Left colon (tissue), 2 donors: ENCODE data around the gene ICAM4. TPM values are rescaled to one million over a fixed set of nuclear protein-coding genes. Genes with fewer than 3 reads are reported as not detected.
A peak's percentile ranks its signal among the peaks of the same experiment; 100 is the strongest.

Experiments used
- ATAC-seq: fragments of 200-7000 bp; cut with Tn5 transposase; one replicate; pipeline ENCODE4 v1.9.1; 2020; ENCODE audit warnings: mild to moderate bottlenecking, moderate library complexity
- DNase-seq, 2 donors: peaks; one replicate each; pipeline ENCODE4 v3.0.0-alpha.2; 2020
- intact Hi-C, 2 donors: fragments of 100-400 bp; cut with DNase I in 1 of 2; cut with micrococcal nuclease in 1 of 2; formaldehyde crosslinking; loops; one replicate each; pipeline versions ENCODE4 v1.11.2 to v1.14.0; 2022; cut with DNase I, micrococcal nuclease
- total RNA-seq, 2 donors: library from RNA; stranded (reverse); fragmentation: NEBNext Ultra II Directional; extraction: Animal tissue kit (Norgen Biotek cat#: 25700); gene quantifications; one replicate each; pipeline ENCODE4 v1.2.1, GENCODE V29; 2021
- donor health status: DM: no; HTN: no; CAD: no.
- donor health status: DM: yes; HTN: yes; CAD: no.

The ICAM4 gene
- total RNA-seq, 2 donors from 2014 or later: 0.53 TPM; not detected in 1

DNA sequence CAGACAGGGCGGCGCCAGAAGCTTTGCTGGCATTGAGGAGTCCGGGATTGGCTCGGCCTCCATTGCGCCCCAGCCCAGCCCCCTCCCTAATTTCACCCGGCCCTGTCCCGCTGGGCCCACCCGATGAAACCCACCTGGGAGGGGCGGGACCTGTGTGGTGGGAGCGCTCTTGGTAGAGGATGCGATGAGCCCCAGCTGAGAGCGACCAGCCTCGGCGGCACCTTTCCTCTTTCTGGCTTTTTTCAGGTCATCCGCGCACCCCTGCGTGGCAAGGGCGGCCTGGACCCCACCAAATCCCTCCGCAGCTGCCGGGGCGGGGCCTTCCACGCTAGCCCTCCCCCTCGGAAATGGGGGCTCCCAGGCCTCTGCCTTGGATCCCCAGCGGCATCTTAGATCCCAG, 22.7 kb downstream of the ICAM4 start, which contains the start of gene ZGLP1:
Gene ZGLP1 (minus strand): TSS at position 393 of the 400 bp plus-strand sequence.
- ATAC-seq (no peak), DNase-seq (no peak)
- intact Hi-C loops: no loop called here

- DNase-seq: peak; percentile 86 to 94
- intact Hi-C loops: no loop called here
- peak; percentile 91 for ATAC-seq
These were observed 28.8 kb downstream of the ICAM4 start, which contains the start of gene FDX2 for GRCh38 chr19:10315335-10316214. TSS of gene FDX2 (minus strand) at chr19:10316015. CDS start at chr19:10315996, 19 bp downstream.

DNA sequence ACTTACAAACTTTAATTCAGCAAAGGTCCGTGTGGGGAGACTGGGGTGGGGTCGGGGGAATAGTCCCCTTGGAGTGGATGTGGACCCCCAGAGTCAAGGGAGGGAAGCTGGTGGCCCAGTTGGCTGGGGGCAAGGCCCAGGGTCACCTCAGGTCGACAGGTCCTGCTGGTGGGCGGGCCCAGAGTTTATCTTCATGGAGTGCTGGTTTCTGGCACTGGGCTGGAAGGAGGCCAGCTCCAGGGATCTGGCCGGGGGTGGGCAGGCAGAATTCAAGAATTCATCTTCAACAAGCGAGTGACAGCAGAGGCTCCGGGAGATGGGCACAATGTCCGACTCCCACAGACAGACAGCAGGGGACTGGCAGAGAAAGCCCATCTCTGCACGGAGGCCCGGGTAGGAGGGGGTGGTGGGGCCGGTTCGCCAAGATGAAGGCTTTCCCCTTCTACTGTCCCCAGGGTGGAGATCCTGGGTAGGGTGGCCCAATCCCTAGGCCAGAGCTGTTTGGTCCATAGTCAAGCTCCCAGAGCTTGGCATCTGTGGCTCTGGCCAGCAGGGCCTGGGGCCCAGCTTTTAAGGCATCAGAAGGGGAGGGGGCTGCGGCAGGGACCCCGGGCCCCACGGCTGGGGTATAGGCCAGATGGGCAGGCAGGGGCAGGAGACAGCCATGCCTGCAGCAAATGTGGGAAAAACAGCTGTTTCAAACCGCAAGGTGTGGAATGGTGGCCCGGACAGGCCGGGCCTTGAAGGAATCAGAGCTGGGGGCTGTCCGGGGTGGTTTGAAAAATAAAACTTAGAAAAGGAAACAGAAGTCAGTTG, 29.7 kb downstream of the ICAM4 start:
- ATAC-seq: peak; percentile 12
- intact Hi-C loops: no loop called here
- DNase-seq: no peak

- intact Hi-C loops: no loop called here
- DNase-seq (no peak), ATAC-seq (no peak)
These were observed 30.5 kb downstream of the ICAM4 start for GRCh38 chr19:10317045-10317856.

- intact Hi-C loops: no loop called here
These were observed 31.2 kb downstream of the ICAM4 start for GRCh38 chr19:10317857-10318462.

GRCh38 chr19:10318807-10319682, 32.3 kb downstream of the ICAM4 start:
- ATAC-seq: no peak
- intact Hi-C loops: no loop called here
- no peak for DNase-seq

More at GRCh38 chr19:10317857-10318462, 31.2 kb downstream of the ICAM4 start:
- no peak for ATAC-seq
- no peak for DNase-seq

- DNase-seq: no peak
- no peak for ATAC-seq
- intact Hi-C loops: no loop called here
These were observed 34.1 kb downstream of the ICAM4 start for GRCh38 chr19:10320602-10321416.

- intact Hi-C loops: no loop called here
- DNase-seq: peak; percentile 87 to 90
- peak; percentile 89 for ATAC-seq
These were observed 34.7 kb downstream of the ICAM4 start for GRCh38 chr19:10321417-10321797.

GRCh38 chr19:10321874-10322835, 35.4 kb downstream of the ICAM4 start:
- intact Hi-C loops: no loop called here
- peak; percentile 88 for ATAC-seq
- peak; percentile 89 to 90 for DNase-seq

DNA sequence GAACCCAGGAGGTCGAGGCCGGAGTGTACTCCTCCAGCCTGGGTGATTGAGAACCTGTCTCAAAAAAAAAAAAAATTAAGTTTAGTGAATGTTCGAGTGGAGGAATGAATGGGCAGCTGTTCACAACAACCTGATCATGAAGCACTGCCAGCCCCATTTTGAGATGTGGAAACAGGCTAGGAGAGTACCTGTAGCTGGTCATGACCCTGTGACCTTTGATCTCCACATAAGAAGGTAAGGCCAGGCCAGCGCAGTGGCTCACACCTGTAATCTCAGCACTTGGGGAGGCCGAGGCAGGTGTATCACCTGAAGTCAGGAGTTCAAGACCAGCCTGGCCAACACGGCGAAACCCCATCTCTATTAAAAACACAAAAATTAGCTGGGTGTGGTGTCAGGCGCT, 39.0 kb downstream of the ICAM4 start:
- intact Hi-C loops: no loop called here
- no peak for DNase-seq
- ATAC-seq: no peak

DNA sequence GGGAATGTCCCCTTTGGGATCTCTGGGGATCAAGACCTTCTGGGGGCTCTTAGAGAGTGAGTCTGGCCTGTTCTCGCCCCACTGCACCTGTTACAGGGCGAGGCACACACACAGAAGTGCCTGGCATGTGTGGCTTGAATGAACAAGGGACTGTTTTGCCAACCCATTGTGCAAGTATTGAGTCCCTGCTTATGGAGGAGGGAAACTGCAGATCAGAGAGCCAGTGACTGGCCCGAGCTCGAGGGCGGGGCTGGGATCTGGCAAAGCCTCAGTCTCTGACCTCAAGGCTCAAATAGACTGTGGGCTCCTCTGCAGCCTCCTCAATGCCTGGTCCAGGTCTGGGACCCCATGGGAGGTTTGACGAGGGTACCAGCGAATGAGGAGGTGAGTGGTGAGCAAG, 41.0 kb downstream of the ICAM4 start:
- DNase-seq: no peak
- intact Hi-C loops: no loop called here
- no peak for ATAC-seq

DNA sequence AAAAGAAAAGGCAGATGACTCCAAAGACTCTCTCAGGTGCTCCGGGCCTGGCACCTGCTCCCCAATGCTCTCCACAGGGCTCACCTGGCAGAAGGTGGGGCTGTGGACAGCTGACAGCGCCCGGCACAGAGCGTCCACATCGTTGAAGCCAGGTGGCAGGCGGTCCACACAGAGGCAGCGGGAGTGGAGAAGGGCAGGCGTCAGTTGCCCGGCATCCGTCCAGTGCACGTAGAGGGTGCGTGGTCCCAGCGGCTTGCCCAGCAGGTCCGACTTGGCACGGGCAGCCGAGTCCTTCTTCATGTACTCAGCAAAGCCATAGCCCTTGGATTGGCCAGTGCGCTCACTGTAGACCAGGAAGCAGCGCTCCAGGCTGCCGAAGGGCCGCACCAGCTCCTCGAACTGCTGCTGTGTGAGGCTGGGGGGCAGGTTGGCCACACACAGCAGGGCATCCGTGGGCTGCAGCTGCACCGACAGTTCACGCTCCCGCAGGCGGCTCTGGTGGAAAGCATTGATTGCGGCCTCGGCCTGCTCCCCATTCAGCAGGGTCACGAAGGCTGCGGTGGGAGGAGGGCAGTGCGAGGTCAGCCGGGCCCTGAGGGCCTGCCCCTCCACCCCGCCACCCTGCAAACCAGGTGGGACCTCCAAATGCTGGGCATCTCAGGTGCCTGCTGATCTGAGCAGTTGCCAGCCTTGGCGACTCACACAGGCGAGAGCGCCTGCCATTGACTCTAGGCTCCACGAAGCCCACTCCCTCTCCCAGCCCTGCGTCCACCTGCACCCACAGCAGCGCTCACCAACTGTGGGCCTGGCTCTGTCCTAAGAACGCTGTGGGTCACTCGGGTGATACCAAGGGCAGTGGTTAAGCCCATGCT, 42.0 kb downstream of the ICAM4 start:
- ATAC-seq (no peak), DNase-seq (no peak)
- intact Hi-C loops: no loop called here

- DNase-seq (no peak), ATAC-seq (no peak)
- intact Hi-C loops: no loop called here
These were observed 42.8 kb downstream of the ICAM4 start for GRCh38 chr19:10329555-10329954.

DNA sequence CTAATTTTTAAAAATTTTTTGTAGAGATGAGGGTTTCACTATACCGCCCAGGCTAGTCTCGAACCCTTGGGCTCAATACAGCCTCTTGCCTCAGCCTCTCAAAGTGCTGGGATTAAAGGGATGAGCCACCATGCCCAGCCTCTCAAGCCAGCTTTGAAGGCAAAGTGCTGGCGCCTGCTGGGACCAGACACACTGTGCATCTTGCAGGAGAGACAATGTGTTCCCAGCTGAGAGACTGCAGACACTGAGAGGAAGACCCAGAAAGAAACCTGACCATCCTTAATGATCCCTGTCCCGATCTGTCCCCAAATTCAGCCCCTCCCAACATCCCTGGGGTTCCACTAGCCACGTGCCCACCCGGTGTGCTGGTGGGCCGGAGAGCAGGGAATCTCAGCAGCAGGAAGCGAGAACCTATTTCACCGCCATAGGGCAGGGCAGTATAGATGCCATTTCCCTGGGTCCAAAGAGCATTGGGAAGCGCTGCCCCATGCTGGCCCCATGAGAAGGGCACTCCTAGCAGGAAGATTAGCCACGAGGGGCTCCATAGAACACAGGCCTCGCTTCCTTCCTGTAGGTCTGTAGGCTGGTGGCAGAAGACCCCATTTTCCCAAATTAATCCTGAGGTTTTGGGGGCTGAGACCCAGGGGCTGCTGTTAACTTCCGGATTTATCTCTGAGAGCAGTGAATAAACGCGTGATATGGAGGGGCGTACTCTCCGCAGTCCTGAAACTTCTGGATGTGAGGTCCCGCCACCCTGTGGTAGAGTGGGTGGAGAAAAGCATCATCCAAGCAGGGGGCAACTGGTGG, 45.6 kb downstream of the ICAM4 start:
- intact Hi-C loops: no loop called here
- DNase-seq (peak; percentile 58 to 62), ATAC-seq (peak; percentile 60)
